ENCODE results near the gene CHST15.

CHST15 gene

GRCh38 chr10:124092860-124093773 is at the start of gene CHST15:
Gene CHST15 (minus strand): TSS chr10:124093598. CDS start chr10:124046212, 47,386 bp downstream.
- DNase-seq = no peak

- no peak for DNase-seq
These were observed 49.6 kb upstream of the CHST15 start for GRCh38 chr10:124142960-124143359.

GRCh38 chr10:124142006-124142739 is 48.8 kb upstream of the CHST15 start:
- no peak for DNase-seq

DNA sequence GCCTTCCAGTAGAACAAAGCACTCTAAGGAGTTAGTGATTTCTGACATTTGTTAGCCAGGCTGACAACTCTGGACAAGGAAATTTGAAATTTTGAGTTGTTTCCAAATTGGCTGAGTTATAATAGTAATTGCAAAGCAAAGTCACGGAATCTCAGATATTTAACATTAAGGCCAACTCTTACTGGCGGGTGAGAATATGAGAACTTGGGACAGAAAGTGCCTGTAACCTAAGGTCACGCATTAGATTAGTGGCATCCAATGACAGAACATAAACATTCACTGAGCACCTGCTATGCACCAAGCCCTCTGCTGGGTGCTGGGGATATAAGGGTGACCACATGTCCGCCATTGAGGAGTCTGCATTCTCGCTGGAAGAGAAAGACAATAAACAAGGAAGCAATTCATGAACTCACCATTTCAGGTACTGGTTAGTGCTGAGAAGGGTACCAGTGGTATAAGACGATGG is 45.5 kb upstream of the CHST15 start:
- no peak for DNase-seq

DNA sequence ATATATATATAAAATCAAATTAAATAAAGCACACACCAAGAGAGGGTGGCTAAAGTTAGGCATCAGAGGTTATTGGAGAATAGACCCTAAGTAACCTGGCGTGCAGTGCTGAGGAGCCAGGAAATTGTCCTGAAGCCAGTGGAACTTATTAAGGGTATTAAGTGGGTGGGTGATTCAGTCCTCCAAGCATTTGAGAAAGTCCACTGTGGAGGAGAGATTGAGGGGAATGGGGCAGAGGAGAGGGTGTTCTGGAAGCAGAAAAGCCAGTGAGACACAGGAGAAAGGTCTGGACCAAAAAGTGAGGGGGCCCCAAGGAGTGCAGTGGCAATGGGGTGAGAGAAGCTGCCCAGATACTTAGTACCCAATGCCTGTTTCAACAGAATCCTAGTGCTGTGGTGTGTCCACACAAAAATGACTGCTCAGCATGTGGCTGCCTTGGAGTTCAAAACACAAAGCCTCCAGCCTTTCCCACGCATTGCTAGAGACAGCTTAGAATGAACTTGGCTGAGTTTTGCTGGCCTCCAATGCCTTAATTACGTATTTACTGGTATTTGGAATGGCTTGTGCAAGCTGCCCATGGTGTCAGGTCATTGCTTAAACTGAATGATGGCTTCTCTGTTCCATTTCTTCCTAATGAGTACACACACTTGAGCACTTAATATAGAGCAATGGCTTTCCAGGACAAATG is 44.9 kb upstream of the CHST15 start:
- no peak for DNase-seq

- DNase-seq = no peak
These were observed 41.0 kb upstream of the CHST15 start for GRCh38 chr10:124134251-124134893.

DNA sequence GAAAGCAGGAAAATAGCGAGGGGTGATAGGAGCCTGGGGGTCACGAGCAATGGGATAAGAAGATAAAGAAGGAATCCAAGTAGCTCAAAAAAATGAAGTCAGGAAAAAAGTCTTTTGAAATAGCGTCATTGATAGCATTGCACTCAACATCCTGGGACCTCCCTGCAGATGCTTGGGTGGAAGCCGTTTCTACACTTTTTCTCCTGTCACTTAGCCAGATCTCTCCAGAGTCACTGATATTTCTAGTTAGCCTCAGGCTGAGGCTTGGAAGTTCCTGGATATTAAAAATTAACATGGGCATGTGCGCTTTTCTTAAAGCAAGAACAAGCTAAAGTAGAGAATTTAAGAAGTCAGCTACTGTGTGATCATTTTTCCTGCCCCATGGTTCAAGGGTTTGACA is 39.5 kb upstream of the CHST15 start:
- no peak for DNase-seq

DNA sequence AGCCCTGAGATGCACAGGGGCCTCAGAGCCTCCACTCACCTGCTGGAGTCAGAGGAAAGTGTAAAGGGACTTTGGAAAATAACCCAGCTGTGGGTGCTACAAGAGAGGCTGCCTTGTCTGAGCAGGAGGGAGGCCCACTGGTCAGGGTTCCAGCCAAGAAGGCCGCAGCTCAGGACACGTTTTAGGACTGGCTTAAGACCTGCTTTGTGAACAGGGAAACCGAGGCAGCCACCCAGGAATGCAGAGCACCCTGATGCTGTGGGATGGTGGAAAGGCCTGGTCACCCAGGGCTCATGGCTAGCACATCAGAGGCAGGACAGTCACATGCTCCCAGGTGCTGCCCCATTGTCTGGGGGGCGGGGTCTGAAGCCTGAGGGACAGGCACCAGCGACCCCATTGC is 38.9 kb upstream of the CHST15 start:
- no peak for DNase-seq

DNA sequence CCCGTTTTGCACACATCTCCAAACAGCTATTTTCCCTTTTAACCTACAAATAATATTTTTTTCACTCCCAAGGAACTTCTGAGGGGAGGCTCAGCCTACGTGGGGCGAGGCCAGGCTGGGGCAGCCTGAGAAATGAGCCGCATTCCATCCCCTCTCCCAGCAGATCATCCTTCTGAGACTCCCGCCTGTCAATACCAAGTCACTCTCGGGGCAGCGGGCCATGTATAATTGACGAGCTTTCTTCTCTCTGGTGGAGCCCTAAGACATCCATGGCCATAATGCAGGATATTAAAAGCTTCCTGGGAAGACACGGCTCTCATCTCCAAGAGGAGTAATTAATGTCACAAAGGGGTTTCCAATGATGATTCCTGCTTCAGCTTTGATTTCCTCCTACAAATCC is 37.8 kb upstream of the CHST15 start:
- no peak for DNase-seq

DNA sequence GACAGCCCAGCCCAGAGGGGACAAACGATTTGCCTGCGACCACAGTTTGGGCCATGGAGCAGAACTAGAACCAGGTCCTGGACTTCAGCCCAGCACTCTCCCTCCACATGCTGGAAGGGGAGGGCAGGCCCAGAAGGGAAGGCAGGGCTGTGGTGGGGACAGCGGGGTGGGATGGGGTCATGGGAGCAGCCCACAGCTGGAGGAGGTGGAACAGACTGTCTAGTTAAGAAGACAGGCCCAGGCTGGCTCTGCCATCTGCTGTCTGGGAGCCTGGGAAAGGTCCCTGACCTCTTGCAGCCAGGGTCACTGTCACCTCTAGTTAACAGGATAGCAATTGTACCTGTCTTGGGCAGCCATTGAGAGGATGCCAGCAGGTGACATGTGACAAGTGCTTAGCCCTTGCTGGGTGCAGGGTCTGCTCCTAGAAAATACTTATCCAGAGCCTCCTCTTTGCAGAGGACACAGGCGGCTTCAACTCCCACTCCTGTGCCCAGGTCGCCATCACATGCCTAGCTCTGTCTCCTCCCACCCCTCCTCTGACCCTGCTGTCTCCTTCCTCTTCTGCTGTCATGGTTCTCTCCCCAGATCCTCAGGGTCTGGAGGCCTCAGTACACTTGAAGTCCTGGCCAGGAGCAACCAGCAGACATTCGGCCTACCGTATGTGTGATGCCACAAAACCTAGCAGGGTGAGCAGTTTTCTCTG is 37.0 kb upstream of the CHST15 start:
- DNase-seq = no peak

DNA sequence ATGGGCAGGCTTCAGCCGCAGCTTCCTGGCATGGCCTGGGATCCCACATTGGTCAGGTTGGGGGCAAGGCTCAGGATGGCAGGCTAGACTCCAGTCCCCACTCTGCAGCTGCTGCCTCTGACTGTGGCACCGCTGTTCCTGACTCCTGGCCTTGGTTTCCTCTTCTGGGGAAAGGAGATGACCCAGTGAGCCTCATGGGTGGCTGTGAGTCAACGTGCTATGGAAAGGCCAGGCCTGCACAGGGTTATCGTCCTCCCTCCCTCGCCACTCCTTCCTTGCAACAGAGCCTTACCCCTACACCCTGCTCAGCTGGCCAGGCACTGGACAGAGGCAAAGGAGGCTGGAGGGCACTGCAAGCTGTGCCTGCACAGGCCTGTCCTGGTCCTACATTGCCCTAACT is 36.1 kb upstream of the CHST15 start:
- DNase-seq = no peak

DNA sequence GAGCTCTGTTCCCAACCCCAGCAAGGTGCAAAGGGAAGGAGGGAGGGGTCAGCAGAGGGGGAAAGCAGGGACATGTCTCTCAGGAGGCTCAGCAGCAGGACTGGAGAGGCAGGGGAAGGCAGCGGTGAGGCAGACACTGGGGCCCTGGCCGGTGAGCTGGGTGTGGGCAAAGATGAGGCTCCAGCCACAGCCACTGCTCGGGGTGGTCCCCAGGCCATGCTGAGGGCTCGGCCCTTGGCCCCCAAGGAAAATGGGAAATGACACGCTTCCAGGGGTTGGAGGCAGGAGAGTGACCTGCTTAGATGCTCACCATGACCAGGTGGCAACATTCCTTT is 35.4 kb upstream of the CHST15 start:
- no peak for DNase-seq

- no peak for DNase-seq
These were observed 34.8 kb upstream of the CHST15 start for GRCh38 chr10:124127965-124128810.

- no peak for DNase-seq
These were observed 34.2 kb upstream of the CHST15 start for GRCh38 chr10:124127563-124127962.

DNA sequence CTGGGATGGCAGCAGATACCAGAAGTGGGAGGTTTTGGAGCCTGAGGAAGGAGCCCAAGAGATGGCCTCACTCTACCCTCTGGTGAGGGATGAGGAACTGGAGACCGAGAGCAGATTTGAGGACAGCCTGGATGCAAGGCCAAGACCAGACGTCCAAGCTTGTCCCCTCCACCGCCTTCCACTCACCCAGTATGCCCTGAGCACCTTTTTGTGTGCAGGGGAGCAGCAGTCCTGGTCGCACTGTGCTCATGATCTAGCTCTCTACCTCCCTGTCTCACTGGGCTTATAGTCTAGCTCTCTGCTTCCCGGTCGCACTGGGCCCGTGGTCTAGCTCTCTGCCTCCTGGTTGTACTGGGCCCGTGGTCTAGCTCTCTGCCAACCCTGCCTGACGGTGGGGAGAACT is 33.6 kb upstream of the CHST15 start:
- no peak for DNase-seq

- no peak for DNase-seq
These were observed 33.0 kb upstream of the CHST15 start for GRCh38 chr10:124126145-124126982.

GRCh38 chr10:124125305-124126116 is 32.1 kb upstream of the CHST15 start:
- DNase-seq = no peak

DNA sequence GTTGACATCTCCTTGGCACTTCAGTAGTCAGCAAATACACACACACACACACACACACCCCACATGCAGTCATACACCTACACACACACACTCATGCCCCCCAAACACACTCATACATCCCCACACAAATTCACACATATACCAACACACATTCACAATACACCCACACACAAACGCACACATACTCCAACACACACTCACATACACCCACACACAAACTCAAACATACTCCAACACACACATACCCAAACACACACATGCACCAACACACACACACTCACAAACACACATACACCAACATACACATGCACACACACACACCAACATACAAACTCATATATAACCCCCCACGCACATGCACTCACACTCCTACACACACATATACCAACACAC is 31.4 kb upstream of the CHST15 start:
- no peak for DNase-seq

- no peak for DNase-seq
These were observed 30.8 kb upstream of the CHST15 start for GRCh38 chr10:124124123-124124768.
